ENCODE results near the gene WDR62.
A peak's percentile ranks its signal among the peaks of the same experiment; 100 is the strongest.
"Not testable (repeated sequence)": the region's sequence is repeated elsewhere in the genome, so short reads cannot be mapped to it uniquely, and the experiment has no call there.

The WDR62 gene

GRCh38 chr19:36112678-36113077, 58.0 kb downstream of the WDR62 start:
- no peak for DNase-seq (ENCODE audit: low read depth)

- DNase-seq (ENCODE audit: low read depth): no peak
Measured at GRCh38 chr19:36113425-36113824, 58.7 kb downstream of the WDR62 start.

DNA sequence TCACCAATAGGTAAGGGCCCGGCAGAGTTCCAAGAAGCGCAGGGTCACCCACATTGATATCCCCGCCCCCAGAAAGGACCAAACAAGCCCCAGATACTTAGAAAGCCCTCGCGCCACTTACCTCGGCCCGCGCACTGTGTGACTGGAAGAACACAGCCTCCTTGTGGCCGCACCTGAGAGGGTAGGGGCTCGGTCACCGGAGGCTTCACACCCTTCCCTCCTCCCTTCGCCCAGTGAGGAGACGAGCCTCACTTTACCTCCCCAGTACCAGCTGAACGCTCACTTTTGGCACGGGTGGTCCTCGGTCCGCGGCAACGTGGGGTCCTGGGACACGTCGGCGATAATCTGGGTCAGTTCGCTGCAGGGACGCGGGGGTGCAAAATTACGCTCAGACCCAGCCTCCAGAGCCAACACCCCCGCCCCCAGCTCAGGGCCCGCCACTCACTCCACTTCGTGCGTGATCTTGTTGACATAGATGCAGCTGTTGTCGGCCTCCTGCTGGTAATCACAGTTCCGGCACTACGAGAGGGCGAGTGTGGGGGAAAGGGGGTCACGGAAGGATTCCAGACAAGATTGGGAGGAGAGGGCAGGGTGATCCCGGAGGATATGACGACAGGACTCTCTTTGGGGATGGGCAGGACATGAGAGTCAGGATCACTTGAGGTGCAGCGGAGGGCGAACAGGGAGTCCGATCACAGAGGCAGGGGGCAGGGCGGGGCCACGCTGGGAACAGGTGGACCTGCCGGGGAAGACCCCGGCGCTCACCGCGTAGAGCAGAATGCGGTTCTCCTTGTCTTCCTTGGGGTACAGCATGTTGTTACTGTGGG, 59.4 kb downstream of the WDR62 start:
- peak; percentile 52 for DNase-seq (ENCODE audit: low read depth)

GRCh38 chr19:36114721-36115452, 60.2 kb downstream of the WDR62 start, which contains the start of gene POLR2I:
POLR2I (minus strand) TSS chr19:36114875; CDS start chr19:36114856, 19 bp downstream.
- peak; percentile 100 for DNase-seq (ENCODE audit: low read depth)

DNA sequence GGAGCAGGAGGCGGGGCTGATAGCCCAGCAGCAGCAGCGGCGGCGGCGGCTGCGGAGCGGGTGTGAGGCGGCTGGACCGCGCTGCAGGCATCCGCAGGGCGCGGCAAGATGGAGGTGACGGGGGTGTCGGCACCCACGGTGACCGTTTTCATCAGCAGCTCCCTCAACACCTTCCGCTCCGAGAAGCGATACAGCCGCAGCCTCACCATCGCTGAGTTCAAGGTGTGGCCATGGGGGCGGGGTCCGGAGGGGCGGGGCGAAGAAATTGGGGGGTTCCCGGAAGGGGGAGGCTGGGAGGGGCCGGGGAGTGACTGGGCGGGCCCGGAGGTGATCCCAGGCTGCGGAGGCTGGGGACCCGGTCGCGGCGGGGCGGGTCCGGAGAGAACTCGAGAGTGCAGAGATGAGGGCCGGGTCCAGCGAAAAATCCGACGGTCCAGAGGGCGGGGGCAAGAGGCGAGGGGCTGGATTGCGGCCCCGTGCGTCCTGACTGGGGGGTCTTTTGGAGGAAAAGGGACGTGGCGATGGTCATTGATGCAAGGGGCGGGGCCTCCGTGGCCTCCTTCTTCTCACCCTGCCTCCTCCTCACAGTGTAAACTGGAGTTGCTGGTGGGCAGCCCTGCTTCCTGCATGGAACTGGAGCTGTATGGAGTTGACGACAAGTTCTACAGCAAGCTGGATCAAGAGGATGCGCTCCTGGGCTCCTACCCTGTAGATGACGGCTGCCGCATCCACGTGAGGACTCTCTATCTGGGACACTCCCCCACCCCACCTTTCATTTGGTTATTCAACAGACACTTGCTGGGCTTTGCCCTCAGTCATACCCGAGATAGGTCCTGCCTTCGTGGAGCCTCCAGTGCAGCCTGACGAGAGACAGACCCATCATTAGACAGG, 61.0 kb downstream of the WDR62 start, which contains the start of gene TBCB:
Gene TBCB, plus strand, starts transcription at position 16 of the 891 bp plus-strand sequence. Its CDS starts 93 bp downstream, at position 109.
- peak; percentile 53 for DNase-seq (ENCODE audit: low read depth)

- DNase-seq (ENCODE audit: low read depth): no peak
Measured at GRCh38 chr19:36116344-36116637, 61.6 kb downstream of the WDR62 start.

- DNase-seq (ENCODE audit: low read depth): peak; percentile 26
Measured at GRCh38 chr19:36120092-36120983, 65.6 kb downstream of the WDR62 start.

DNA sequence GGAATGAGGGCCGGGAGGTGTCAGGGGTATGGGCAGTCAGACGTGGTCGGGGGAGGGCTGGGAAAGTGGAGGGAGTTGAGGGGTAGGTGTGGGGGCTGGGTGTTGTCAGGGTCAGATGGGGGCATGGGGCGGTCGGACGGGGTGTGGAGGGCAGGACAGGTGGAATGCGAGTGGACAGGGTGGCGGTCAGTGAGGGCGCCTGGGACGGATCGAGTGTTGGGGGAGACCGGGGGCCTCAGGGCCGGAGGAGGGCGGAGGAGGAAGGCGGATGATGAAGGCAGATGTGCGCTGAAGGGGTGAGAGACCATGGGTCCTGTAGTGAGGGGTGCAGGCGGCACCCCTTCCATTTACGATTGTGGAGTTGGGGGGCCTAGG, 66.3 kb downstream of the WDR62 start:
- DNase-seq (ENCODE audit: low read depth): no peak

GRCh38 chr19:36121486-36122124, 66.9 kb downstream of the WDR62 start:
- DNase-seq (ENCODE audit: low read depth): no peak

GRCh38 chr19:36125557-36125956, 70.9 kb downstream of the WDR62 start:
- no peak for DNase-seq (ENCODE audit: low read depth)

GRCh38 chr19:36128392-36128736, 73.7 kb downstream of the WDR62 start:
- no peak for DNase-seq (ENCODE audit: low read depth)

- not testable (repeated sequence) for DNase-seq (ENCODE audit: low read depth)
Measured at GRCh38 chr19:36131221-36131620, 76.5 kb downstream of the WDR62 start.

DNA sequence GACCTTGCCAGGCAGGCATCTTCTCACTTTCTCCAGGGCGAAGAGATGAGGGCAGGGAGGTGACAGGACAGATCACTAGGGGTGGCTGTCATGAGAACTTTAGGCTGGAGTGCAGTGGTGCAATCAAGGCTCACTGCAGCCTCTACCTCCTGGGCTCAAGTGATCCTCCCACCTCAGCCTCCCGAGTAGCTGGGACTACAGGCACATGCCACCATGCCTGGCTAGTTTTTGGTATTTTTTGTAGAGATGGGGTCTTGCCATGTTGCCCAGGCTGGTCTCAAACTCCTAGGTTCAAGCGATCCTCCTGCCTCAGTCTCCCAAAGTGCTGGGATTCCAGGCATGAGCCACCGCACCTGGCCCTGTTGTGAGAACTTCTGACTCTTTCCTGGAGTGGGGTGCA, 80.2 kb downstream of the WDR62 start:
- DNase-seq (ENCODE audit: low read depth): not testable (repeated sequence)

DNA sequence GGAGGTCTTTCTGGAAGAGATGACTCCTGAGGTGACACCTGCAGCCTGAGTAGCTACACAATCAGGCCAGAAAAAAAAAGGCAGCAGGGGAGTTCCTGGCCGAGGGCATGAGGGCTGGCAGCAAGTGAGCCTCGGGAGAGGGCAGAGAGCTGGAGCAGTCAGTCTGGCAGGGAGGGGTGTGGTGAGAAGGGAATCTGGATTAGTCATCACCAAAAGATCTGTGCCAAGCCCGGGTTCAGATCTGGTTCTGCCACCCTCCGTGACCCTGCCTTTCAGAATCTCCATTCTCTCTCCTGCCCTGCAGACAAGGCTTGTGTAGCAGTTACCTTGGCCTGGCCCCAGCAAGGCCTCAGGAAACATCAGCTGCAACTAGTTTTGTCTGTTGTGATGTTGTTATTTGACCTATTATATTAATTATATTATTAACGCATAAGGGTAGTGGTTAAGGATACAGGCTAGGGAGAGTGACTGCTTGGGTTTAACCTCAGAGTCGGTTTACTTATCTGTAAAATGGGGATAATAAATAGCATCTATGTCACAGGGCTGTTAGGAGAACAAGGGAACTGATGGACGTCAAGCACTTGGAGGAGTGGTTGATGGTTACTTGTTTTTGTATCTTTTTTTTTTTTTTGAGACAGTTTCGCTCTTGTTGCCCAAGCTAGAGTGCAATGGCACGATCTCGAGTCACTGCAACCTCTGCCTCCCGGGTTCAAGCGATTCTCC, 82.4 kb downstream of the WDR62 start:
- DNase-seq (ENCODE audit: low read depth): peak; percentile 64

GRCh38 chr19:36139120-36139472, 84.4 kb downstream of the WDR62 start:
- DNase-seq (ENCODE audit: low read depth): no peak

GRCh38 chr19:36139473-36140303, 85.0 kb downstream of the WDR62 start, which contains the start of gene CAPNS1:
CAPNS1 (plus strand) TSS chr19:36140066; CDS start chr19:36141012, 946 bp downstream.
- DNase-seq (ENCODE audit: low read depth): peak; percentile 95

GRCh38 chr19:36140304-36141038, 85.8 kb downstream of the WDR62 start:
- peak; percentile 79 for DNase-seq (ENCODE audit: low read depth)
